ENCODE results near the gene CDH4. TPM values are rescaled to one million over a fixed set of nuclear protein-coding genes. Genes with fewer than 3 reads are reported as not detected.

CDH4 gene
- total RNA-seq, 1 experiment from 2014 or later = not detected

DNA sequence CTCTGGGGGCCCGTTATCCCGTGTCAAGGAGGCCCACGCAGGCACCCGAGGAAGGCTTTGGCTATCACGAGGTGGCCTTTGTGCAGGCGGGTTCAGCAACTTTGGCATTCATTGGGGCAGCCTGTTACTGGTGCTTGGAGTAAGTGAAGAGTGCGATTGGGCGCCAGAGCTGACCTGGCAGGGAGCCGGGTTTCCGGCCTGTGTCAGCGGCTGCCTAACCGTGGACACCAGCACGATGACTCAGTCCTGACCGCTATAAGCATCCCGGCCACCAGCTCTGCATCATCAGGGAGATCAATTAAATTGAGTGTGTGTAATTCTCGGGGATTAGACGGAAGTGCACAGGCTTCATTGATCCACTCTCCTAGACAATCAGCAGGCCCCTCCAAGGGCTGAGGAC is 45.9 kb downstream of the CDH4 start:
- H3K27ac ChIP-seq (ENCODE audit: low read length) = no peak overlapping the region
- H3K9me3 ChIP-seq (ENCODE audit: control insufficient read depth, insufficient read depth, low read depth, low read length) = no peaks in the 10 kb centered on the region
- ATAC-seq (no peak), DNase-seq (ENCODE audit: low read depth, low spot score) (no peak)
- H3K36me3 ChIP-seq (ENCODE audit: control insufficient read depth, insufficient read depth, low read length) = no peaks in the 10 kb centered on the region
- intact Hi-C loops (cut with micrococcal nuclease; ENCODE audit: unreplicated experiment) = no loop called here
- in situ Hi-C loops (cut with HindIII; ENCODE audit: low pct_unique_long_range_greater_than_20kb, low sequenced_read_pairs) = no loop called here
- CTCF ChIA-PET = interaction anchor here (0.6 kb wide), 1 partner anchor 187 kb away, joined by 3 read pairs; no protein-coding TSS in a partner anchor
- no peaks in the 10 kb centered on the region for H3K27me3 ChIP-seq (ENCODE audit: control insufficient read depth, insufficient read depth, low read length)
- BruUV-seq (replicated peaks) = no TSS peak
- TF ChIP-seq, protein P1, sequence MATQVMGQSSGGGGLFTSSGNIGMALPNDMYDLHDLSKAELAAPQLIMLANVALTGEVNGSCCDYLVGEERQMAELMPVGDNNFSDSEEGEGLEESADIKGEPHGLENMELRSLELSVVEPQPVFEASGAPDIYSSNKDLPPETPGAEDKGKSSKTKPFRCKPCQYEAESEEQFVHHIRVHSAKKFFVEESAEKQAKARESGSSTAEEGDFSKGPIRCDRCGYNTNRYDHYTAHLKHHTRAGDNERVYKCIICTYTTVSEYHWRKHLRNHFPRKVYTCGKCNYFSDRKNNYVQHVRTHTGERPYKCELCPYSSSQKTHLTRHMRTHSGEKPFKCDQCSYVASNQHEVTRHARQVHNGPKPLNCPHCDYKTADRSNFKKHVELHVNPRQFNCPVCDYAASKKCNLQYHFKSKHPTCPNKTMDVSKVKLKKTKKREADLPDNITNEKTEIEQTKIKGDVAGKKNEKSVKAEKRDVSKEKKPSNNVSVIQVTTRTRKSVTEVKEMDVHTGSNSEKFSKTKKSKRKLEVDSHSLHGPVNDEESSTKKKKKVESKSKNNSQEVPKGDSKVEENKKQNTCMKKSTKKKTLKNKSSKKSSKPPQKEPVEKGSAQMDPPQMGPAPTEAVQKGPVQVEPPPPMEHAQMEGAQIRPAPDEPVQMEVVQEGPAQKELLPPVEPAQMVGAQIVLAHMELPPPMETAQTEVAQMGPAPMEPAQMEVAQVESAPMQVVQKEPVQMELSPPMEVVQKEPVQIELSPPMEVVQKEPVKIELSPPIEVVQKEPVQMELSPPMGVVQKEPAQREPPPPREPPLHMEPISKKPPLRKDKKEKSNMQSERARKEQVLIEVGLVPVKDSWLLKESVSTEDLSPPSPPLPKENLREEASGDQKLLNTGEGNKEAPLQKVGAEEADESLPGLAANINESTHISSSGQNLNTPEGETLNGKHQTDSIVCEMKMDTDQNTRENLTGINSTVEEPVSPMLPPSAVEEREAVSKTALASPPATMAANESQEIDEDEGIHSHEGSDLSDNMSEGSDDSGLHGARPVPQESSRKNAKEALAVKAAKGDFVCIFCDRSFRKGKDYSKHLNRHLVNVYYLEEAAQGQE (IDR thresholded peaks at IDR 0.05; ENCODE audit: insufficient read depth in 1 of 2, low read depth in 2 of 2, low read length in 1 of 2) = no peak
- TF ChIP-seq TCF7L2 (IDR thresholded peaks at IDR 0.05; ENCODE audit: low read depth, low read length) = no peak
- TF ChIP-seq, protein P2, sequence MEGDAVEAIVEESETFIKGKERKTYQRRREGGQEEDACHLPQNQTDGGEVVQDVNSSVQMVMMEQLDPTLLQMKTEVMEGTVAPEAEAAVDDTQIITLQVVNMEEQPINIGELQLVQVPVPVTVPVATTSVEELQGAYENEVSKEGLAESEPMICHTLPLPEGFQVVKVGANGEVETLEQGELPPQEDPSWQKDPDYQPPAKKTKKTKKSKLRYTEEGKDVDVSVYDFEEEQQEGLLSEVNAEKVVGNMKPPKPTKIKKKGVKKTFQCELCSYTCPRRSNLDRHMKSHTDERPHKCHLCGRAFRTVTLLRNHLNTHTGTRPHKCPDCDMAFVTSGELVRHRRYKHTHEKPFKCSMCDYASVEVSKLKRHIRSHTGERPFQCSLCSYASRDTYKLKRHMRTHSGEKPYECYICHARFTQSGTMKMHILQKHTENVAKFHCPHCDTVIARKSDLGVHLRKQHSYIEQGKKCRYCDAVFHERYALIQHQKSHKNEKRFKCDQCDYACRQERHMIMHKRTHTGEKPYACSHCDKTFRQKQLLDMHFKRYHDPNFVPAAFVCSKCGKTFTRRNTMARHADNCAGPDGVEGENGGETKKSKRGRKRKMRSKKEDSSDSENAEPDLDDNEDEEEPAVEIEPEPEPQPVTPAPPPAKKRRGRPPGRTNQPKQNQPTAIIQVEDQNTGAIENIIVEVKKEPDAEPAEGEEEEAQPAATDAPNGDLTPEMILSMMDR (IDR thresholded peaks at IDR 0.05) = no peak
- TF ChIP-seq SIN3A (IDR thresholded peaks at IDR 0.05; ENCODE audit: borderline replicate concordance, insufficient read depth, low read depth, low read length) = no peak
- no peak for TF ChIP-seq POLR2AphosphoS5 (IDR thresholded peaks at IDR 0.05; ENCODE audit: low read depth, low read length)
- POLR2A ChIA-PET = no interaction called here
- no peak overlapping the region for H3K4me3 ChIP-seq (ENCODE audit: low read depth in 2 of 2, low read length in 2 of 2)
- H3K4me1 ChIP-seq (ENCODE audit: control insufficient read depth, insufficient read depth, low read length) = no peaks in the 10 kb centered on the region

DNA sequence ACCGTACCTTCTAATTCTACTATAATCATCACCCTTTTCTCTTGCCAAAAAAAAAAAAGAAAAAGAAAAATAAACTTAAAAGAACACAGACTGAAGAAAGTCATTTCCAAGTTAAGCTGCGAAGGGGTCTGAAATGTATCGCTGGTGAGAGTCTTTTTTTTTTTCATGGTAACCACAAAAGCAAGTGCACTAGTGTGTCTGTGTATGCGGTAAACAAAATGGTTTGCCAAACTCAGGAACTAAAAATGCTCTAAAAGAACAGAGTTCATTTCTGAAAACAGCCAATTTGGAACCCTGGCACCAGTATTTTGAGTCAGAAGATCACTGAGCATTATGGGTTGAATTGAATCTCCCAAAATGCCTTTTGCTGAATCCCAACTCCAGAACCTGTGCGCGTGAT is 46.6 kb downstream of the CDH4 start:
- no peak for ATAC-seq
- H3K27me3 ChIP-seq (ENCODE audit: control insufficient read depth, insufficient read depth, low read length) = no peaks in the 10 kb centered on the region
- ChIA-PET CTCF (no interaction called here), POLR2A (no interaction called here)
- no peaks in the 10 kb centered on the region for H3K36me3 ChIP-seq (ENCODE audit: control insufficient read depth, insufficient read depth, low read length)
- H3K27ac ChIP-seq (ENCODE audit: low read length) = no peak overlapping the region
- no peaks in the 10 kb centered on the region for H3K9me3 ChIP-seq (ENCODE audit: control insufficient read depth, insufficient read depth, low read depth, low read length)
- intact Hi-C loops (cut with micrococcal nuclease; ENCODE audit: unreplicated experiment) = no loop called here
- in situ Hi-C loops (cut with HindIII; ENCODE audit: low pct_unique_long_range_greater_than_20kb, low sequenced_read_pairs) = no loop called here
- H3K4me1 ChIP-seq (ENCODE audit: control insufficient read depth, insufficient read depth, low read length) = no peaks in the 10 kb centered on the region
- TF ChIP-seq TCF7L2 (IDR thresholded peaks at IDR 0.05; ENCODE audit: low read depth, low read length) = no peak
- TF ChIP-seq, protein P1 (IDR thresholded peaks at IDR 0.05; ENCODE audit: insufficient read depth in 1 of 2, low read depth in 2 of 2, low read length in 1 of 2) = no peak
- TF ChIP-seq POLR2AphosphoS5 (IDR thresholded peaks at IDR 0.05; ENCODE audit: low read depth, low read length) = no peak
- TF ChIP-seq, protein P2 (IDR thresholded peaks at IDR 0.05) = no peak
- TF ChIP-seq SIN3A (IDR thresholded peaks at IDR 0.05; ENCODE audit: borderline replicate concordance, insufficient read depth, low read depth, low read length) = no peak
- BruUV-seq (replicated peaks) = no TSS peak
- no peak for DNase-seq (ENCODE audit: low read depth, low spot score)
- H3K4me3 ChIP-seq (ENCODE audit: low read depth in 2 of 2, low read length in 2 of 2) = no peak overlapping the region
